ENCODE data around the gene BRAF.
"Not testable (repeated sequence)": the region's sequence is repeated elsewhere in the genome, so short reads cannot be mapped to it uniquely, and the experiment has no call there.

BRAF gene

GRCh38 chr7:140719721-140720120 lies 205.0 kb downstream of the BRAF start:
- no peak overlapping the region for H3K4me3 ChIP-seq (ENCODE audit: low read depth, low read length)
- TF ChIP-seq CTCF (IDR thresholded peaks at IDR 0.05; ENCODE audit: insufficient read depth, low read depth, low read length, missing control alignments), result no peak
- no peak for DNase-seq (ENCODE audit: low read depth)

- H3K4me3 ChIP-seq (ENCODE audit: low read depth, low read length), result no peak overlapping the region
- no peak for TF ChIP-seq CTCF (IDR thresholded peaks at IDR 0.05; ENCODE audit: insufficient read depth, low read depth, low read length, missing control alignments)
- no peak for DNase-seq (ENCODE audit: low read depth)
Measured at GRCh38 chr7:140714331-140715040, 210.2 kb downstream of the BRAF start.

- not testable (repeated sequence) for DNase-seq (ENCODE audit: low read depth); H3K4me3 ChIP-seq (ENCODE audit: low read depth, low read length)
Measured at GRCh38 chr7:140712392-140712791, 212.3 kb downstream of the BRAF start.

GRCh38 chr7:140708764-140709163 lies 216.0 kb downstream of the BRAF start:
- not testable (repeated sequence) for DNase-seq (ENCODE audit: low read depth); H3K4me3 ChIP-seq (ENCODE audit: low read depth, low read length)

GRCh38 chr7:140707132-140707531 lies 217.6 kb downstream of the BRAF start:
- no peak overlapping the region for H3K4me3 ChIP-seq (ENCODE audit: low read depth, low read length)
- TF ChIP-seq CTCF (IDR thresholded peaks at IDR 0.05; ENCODE audit: insufficient read depth, low read depth, low read length, missing control alignments), result no peak
- no peak for DNase-seq (ENCODE audit: low read depth)

- H3K4me3 ChIP-seq (ENCODE audit: low read depth, low read length), result no peak overlapping the region
- no peak for DNase-seq (ENCODE audit: low read depth)
- no peak for TF ChIP-seq CTCF (IDR thresholded peaks at IDR 0.05; ENCODE audit: insufficient read depth, low read depth, low read length, missing control alignments)
Measured at GRCh38 chr7:140704205-140704604, 220.5 kb downstream of the BRAF start.

GRCh38 chr7:140702774-140703173 lies 222.0 kb downstream of the BRAF start:
- DNase-seq (ENCODE audit: low read depth), result no peak
- TF ChIP-seq CTCF (IDR thresholded peaks at IDR 0.05; ENCODE audit: insufficient read depth, low read depth, low read length, missing control alignments), result no peak
- H3K4me3 ChIP-seq (ENCODE audit: low read depth, low read length), result no peak overlapping the region

- no peak overlapping the region; the same call in 1 of the 2 replicates for H3K4me3 ChIP-seq (ENCODE audit: low read depth, low read length)
- TF ChIP-seq CTCF (IDR thresholded peaks at IDR 0.05; ENCODE audit: insufficient read depth, low read depth, low read length, missing control alignments), result no peak
- no peak for DNase-seq (ENCODE audit: low read depth)
Measured at GRCh38 chr7:140698477-140698876, 226.3 kb downstream of the BRAF start.

All from GM12865 (cell line).